Stimulated activated CD4-positive, alpha-beta T cell treated with anti-CD3 and anti-CD28 coated beads, Interleukin-4, amount 100 ng/mL, for 1 hour (primary cell): ENCODE measurements around the gene SCP2D1.
"Not testable (repeated sequence)": the region's sequence is repeated elsewhere in the genome, so short reads cannot be mapped to it uniquely, and the experiment has no call there.

Source experiments
- DNase-seq: peaks from one replicate; pipeline ENCODE4 v3.0.0-alpha.2; 2020

Gene SCP2D1

GRCh38 chr20:18813483-18813882 is at the start of gene SCP2D1:
Gene SCP2D1, plus strand, starts transcription at chr20:18813783. Its CDS starts 33 bp downstream, at chr20:18813816.
- DNase-seq, result no peak

DNA sequence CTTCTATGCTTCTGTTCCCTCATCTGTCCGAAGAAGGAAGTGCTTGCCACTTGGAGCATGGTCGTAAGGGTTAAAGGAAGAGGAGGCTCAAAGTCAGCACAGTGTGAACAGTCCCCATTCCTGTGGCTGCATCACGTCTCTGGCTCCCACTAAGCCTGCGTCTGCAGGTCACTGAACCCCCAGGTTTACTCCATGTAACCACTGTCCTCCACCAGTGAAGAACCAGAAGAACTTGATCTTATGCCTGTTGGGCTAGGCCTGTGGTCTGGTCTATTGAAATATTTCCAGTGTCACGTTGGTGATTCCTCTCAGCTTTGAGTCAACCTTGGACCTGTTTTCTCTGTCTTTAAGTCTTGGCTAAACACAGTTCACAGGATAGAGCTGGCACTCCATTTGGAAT is 45.9 kb upstream of the SCP2D1 start:
- DNase-seq, result no peak

- DNase-seq, result no peak
Measured at GRCh38 chr20:18773566-18773965, 40.0 kb upstream of the SCP2D1 start.

DNA sequence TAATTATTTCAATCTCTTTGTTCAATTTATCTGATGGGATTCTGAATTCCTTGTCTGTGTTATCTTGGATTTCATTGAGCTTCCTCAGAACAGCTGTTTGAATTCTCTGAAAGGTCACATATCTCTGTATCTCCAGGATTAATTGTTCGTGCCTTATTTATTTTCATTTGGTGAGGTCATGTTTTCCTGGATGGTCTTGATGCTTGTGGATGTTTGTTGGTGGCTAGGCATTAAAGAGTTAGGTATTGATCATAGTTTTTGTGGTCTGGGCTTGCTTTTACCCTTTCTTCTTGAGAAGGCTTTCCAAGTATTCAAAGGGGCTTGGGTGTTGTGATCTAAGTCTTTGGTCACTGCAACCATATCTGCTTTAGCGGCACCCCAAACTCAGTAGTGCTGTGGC is 39.4 kb upstream of the SCP2D1 start:
- DNase-seq, result no peak

DNA sequence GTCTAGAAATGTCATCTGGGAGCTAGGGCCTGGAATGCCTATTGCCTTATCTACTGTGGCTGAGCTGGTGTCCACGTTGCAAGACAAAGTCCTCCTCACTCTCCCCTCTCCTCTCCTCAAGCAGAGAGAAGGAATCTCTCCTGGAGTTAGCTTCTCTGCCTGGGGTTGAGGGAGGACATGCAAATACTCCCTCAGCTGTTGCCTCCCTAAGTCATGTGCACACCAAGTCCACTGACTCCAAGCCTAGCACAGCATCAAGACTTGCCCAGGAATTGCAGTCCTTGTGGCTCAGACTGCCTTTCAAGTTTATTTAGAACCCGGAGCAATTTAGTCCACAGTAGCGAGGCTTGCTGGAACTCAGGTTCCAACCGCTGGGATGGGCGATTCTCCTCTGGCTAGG is 38.0 kb upstream of the SCP2D1 start:
- no peak for DNase-seq

GRCh38 chr20:18778690-18779392 is 34.7 kb upstream of the SCP2D1 start:
- no peak for DNase-seq

DNA sequence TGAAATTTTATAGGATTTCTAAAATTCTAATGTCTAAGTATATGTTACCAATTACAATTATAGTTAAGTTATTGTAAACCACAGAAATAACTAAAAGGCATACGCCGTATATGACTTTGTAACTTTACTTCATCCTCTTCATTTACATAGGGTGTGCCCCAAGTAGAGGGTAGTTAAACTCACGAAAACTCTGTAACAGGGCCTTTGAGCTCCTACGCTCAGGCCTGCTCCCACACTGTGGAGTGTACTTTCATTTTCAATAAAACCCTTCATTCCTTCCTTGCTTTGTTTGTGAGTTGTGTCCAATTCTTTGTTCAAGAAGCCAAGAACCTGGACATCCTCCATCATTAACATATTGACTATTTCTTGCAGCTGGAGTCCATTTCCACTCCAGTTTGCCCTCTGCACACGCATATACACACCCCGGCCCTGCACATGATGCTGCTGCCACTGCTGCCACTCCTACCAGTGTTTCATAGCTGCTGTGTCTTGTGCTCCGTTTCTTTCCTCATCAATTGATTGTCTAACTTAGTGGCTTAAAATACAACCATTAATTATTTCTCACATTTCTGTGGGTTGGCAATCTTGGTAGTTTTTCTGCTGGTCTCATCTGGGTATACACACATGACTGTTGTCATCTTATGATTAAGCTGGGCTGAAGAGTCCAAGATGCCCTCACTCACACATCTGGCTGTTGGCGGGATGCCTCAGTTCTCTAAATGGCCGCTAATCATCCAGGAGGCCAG is 33.0 kb upstream of the SCP2D1 start:
- no peak for DNase-seq

DNA sequence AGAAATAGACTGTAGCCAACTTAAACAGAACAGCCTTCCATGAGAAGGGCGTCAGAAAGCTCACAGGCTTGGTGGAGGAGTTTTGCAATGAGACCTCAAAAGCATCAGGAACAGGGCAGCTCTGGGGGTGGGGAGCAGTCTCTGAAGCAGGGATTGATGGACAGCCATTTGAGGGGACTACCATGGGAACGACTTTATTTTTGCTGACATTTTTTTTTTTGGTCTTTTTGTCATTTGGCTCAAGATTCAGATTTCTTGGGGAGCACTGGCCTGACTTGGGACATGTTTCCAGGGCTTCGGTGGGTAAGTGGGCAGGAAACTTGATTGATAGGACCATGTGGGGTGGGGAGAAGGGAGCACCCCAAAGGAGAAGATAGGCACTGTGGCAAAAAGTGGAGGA is 32.1 kb upstream of the SCP2D1 start:
- DNase-seq, result no peak

DNA sequence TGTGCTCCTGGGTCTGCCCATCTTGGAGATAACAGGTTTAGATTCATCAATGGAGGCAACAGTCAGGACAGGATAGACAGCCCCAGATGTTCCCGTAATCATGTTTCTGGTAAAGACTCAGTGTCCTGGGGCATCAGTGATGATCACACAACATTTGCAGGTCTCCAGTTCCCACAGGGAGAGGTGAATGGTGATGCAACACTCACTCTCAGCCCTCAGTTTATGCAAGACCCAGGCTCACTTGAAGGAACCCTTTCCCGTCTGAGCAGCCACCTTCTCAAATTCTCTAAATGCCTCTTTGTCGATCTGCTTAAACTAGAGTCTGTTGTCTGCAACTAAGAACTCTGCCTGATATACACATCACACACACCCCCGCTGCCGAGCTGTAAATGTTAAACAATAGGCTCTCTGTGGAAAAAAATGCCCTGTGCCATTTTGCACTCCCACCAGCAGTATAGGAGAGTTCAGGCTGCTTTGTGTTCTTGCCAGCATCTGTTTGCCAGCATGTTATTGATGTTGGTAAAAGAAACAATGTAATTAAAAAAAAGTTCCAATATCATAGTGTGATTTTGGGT is 30.1 kb upstream of the SCP2D1 start:
- DNase-seq, result no peak

GRCh38 chr20:18787046-18787445 is 26.5 kb upstream of the SCP2D1 start:
- DNase-seq, result not testable (repeated sequence)

DNA sequence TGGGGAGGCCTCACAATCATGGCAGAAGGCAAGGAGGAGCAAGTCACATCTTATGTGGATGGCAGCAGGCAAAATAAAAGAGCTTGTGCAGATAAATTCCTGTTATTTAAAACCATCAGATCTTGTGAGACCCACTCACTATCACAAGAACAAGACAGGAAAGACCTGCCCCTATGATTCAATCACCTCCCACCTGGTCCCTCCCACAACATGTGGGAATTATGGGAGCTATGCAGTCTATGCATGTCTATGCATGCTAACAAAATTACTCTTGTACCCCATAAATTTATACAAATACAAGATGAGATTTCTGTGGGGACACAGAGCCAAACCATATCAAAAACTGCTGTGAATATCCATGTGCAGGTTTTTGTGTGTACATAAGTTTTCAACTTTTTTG is 25.6 kb upstream of the SCP2D1 start:
- no peak for DNase-seq

GRCh38 chr20:18790787-18791186 is 22.8 kb upstream of the SCP2D1 start:
- no peak for DNase-seq

GRCh38 chr20:18793625-18794427 is 19.8 kb upstream of the SCP2D1 start:
- peak; percentile 80 for DNase-seq

DNA sequence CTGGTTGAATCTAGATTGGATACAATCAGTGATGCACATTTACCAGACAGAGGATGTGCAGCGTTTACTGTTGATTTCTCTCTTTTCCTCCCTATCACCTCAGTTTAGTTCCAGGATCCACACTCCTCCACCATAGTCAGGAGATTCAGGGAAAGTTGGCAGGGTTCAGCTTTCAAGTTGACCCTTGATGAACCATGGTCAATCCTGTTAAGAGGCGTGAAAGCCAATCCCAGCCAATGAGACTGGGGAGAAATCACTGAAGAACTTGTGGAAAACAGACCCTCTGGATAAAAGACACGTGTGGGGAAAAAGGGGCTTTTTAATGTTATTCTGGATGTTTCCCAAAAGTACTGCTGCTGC is 19.2 kb upstream of the SCP2D1 start:
- DNase-seq, result no peak

GRCh38 chr20:18795366-18795765 is 18.2 kb upstream of the SCP2D1 start:
- no peak for DNase-seq

DNA sequence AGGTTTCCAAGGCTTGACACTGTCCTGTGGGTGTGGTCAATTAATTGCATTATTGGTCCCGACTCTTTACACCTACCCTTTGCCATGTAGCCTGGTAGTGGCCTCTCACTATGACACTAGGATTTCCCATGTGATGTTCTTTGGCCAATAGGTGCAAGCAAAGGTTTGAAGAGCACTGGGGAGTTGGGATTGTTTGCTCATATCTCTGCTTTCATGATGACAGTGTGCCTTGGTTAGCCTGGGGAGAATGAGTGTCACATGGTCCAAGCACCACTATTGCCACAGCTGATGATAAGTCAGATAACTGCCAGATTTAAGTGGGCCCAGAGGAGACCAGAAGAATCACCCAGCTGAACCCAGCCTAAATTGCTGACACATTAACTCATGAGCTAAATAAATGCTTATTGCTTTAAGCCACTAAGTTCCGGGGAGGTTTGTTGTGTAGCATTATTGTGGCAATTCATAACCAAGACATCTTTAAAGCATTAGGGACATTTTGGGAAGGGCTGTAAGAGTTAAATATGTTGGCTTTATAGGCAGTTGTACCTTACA is 17.2 kb upstream of the SCP2D1 start:
- no peak for DNase-seq

DNA sequence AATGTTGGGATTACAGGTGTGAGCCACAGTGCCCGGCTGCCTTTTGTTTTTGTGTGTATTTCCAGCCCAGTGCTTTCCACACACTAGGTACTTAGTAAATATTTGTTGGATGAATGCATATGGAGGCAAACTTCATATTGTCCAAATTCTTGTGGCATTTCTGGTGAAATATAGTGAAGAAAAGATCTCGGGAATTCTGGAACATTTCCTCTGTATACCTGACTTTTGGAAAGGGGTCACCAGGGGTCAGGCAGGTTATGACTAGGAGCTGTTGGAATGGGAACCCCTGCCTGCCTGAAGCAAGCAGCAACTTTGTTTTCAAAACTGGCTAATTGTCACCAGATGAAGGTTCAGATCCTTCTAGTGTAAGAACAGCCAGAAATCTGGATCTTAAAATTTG is 12.1 kb upstream of the SCP2D1 start:
- no peak for DNase-seq

- no peak for DNase-seq
Measured at GRCh38 chr20:18802012-18802634, 11.5 kb upstream of the SCP2D1 start.

- DNase-seq, result no peak
Measured at GRCh38 chr20:18805881-18806280, 7.7 kb upstream of the SCP2D1 start.

- no peak for DNase-seq
Measured at GRCh38 chr20:18808712-18809111, 4.9 kb upstream of the SCP2D1 start.

- DNase-seq, result no peak
Measured at GRCh38 chr20:18811186-18811585, 2.4 kb upstream of the SCP2D1 start.

GRCh38 chr20:18811904-18812303 is 1.7 kb upstream of the SCP2D1 start:
- no peak for DNase-seq
